GM10248 (cell line): ENCODE results near the gene KDM3B.

Source experiments
- CTCF ChIA-PET: fragments of 300-600 bp; sonication (Branson Sonifier 250); formaldehyde crosslinking; extraction: SDS; loops from one replicate; lab custom pipeline; 2021; ENCODE audit warnings: antibody characterized with exemption; lab: Yijun Ruan, JAX
- POLR2A ChIA-PET: fragments of 350-650 bp; sonication (Branson Sonifier 250); formaldehyde crosslinking; extraction: SDS; loops from one replicate; lab custom pipeline; 2020; ENCODE audit warnings: antibody characterized with exemption; lab: Yijun Ruan, JAX
- DNase-seq: peaks from one replicate; pipeline ENCODE4 v3.0.0; 2012; ENCODE audit errors: extremely low spot score
- TF ChIP-seq, protein P1 (sequence below): IDR thresholded peaks from 2 replicates; pipeline ENCODE4 v1.5.1; 2012; ENCODE audit warnings: mild to moderate bottlenecking, low read depth; ENCODE audit errors: extremely low read depth, missing control alignments, control extremely low read depth

KDM3B gene

DNA sequence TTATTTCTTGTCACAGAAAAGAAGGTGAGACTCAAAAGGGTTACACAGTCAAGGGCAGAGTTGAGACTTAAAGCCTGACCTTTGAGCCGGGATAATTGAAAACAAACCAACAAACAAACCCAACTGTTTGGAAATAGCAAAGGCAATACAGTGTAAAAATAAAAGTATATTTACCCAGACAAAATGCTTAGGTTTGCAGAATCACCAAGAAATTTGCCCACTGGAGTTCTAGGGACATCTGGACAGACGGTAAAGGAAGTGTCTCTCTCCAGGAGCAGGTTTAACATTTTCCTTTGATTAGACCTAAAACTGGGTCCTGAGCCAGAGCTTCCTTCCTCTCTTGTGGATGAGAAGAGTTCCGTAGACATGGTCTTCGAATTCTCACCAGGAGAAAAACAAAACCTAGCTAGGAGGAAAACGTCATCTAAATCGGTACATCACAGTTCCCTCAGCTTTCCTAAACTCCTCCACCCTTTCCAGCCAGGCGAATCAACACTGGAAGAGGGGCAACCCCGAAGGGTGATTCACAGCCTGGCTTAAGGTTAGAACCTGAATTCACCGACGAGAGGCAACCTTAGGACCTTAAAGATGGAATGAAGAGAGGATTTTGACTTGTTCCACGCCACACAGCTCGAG lies 21.6 kb upstream of the KDM3B start:
- ChIA-PET POLR2A (interaction anchor here (0.8 to 1.6 kb wide), 3 partner anchors 10 to 15 kb away, joined by 3 to 10 read pairs (median 3); no protein-coding TSS in a partner anchor), CTCF (interaction anchor here (18.9 kb wide), 1 partner anchor 21 kb away, joined by 403 read pairs; the partner anchor contains the start of gene KDM3B)
- no peak for DNase-seq
- TF ChIP-seq, protein P1, sequence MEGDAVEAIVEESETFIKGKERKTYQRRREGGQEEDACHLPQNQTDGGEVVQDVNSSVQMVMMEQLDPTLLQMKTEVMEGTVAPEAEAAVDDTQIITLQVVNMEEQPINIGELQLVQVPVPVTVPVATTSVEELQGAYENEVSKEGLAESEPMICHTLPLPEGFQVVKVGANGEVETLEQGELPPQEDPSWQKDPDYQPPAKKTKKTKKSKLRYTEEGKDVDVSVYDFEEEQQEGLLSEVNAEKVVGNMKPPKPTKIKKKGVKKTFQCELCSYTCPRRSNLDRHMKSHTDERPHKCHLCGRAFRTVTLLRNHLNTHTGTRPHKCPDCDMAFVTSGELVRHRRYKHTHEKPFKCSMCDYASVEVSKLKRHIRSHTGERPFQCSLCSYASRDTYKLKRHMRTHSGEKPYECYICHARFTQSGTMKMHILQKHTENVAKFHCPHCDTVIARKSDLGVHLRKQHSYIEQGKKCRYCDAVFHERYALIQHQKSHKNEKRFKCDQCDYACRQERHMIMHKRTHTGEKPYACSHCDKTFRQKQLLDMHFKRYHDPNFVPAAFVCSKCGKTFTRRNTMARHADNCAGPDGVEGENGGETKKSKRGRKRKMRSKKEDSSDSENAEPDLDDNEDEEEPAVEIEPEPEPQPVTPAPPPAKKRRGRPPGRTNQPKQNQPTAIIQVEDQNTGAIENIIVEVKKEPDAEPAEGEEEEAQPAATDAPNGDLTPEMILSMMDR, result no peak

DNA sequence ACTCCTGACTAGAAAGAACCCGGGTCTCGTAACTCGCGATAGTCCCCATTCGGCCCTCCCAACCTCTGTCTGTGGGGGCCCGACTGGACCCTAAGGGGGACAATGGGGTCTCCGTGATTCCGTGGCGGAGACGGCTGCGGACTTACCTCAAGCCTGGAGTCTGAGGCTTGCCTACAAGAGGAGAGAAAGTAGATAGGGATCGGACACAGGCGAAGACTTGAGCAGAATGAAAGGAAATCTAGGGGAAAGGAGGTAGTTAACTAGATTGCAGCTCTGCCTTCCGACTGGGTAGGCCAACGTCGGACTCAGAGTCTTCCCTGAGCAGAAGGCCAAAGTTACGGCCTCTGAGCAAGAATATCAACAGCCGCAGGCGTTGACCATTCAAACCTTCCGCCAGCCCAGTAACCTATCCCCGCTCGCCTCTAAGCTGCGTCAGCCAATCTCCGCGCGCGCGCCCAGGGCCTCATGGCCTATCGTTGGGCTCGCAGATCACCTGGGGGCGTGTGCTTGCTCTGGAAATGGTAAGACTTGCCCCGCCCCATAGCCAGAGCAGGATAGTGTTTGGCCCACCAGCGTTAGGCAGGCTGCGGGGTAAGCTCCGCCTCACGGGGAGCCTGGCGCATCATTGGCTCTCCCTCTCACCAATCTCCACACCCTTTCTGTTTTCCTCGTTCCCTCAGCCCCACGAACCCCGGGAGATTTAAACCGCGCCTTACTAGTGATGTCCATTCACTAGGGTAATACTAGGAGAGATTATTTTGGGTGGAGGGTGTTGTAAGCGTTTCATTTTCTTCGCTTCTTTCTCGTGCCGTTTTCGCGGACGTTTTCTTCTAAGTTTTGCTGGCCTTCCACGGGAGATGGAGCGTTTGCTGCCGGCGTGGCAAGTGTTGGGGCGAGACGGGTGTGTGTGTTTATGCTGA lies 20.8 kb upstream of the KDM3B start, which contains the start of gene CDC25C:
TSS of gene CDC25C (minus strand) at position 356 of the 920 bp plus-strand sequence. CDS start 624 bp downstream, outside the sequence.
- DNase-seq, result peak; percentile 98
- ChIA-PET CTCF (interaction anchor here (1.3 to 18.9 kb wide), 2 partner anchors 18 to 20 kb away, joined by 3 to 403 read pairs; partner anchors contain the start of gene KDM3B), POLR2A (interaction anchor here (0.8 to 1.6 kb wide), 6 partner anchors 9 to 134 kb away, joined by 3 to 10 read pairs (median 5); partner anchors contain the start of genes EGR1 and KDM3B)
- TF ChIP-seq, protein P1, result no peak

DNA sequence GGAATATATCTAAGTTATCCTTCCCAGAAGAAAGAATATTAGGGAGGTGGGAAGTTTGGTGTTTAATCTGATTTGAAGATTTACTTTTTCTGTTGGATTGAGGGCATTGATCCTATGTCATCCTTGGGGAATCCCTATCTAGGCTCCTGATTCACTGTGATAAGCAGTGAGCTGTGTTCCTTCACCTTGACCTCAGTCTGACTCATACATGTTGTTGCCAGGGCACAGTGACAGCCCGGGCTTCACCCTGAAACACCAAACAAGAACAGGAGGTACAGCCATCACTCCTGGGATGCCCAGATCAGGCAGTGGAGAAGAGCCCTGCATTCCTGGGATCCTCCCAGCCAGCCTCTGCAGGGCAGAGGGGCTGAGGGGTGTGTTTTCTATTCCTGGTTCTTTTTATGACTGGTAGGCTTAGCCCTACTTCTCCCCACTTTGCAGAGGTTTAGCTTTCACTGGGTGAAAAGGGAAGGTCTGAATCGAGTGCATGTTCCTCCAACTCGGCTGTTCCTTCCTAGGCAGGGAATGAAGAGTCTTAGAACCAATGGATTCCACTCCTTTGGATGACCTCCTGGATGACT lies 17.5 kb upstream of the KDM3B start:
- ChIA-PET POLR2A (no interaction called here), CTCF (interaction anchor here (18.9 kb wide), 1 partner anchor 17 kb away, joined by 403 read pairs; the partner anchor contains the start of gene KDM3B)
- DNase-seq, result no peak
- TF ChIP-seq, protein P1, result no peak

DNA sequence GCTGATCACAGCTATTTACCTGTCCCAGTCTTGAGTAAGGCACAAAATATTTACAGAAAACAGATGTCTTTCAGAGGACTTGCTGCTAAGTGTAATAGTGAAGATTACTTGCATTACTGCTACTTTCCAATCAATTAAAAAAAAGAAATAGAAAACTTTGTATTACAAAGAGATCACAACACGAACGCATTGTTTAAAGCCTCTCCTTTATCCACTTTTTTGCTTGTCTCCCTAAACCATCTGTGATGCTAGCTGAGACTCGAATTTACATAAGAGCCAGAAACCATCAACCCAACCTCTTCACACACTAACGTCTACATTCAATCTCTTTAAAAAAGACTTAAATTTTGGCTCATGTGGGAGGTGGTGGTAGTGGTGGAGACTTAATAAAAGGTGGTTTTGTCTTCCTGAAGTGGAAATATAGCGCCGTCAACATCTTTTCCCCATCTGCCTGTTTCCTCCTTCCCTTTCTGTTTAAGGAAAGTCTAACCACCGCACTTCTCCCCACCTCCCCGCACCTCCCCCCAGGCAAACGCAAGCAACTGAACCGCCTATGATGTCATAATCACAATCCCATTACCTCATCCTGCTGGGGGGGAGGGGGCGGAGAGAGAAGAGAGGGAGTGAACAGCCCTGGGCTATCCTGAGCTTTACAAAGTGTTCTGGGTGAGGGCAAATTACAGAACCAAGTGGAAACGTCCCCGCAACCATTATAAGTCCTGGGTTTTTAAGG lies 15.4 kb upstream of the KDM3B start:
- ChIA-PET POLR2A (interaction anchor here (1.1 to 6.5 kb wide), 2 partner anchors 14 to 238 kb away, joined by 5 to 166 read pairs; partner anchors contain the start of genes HSPA9 and KDM3B), CTCF (interaction anchor here (18.9 kb wide), 1 partner anchor 14 kb away, joined by 403 read pairs; the partner anchor contains the start of gene KDM3B)
- TF ChIP-seq, protein P1, result no peak
- no peak for DNase-seq

DNA sequence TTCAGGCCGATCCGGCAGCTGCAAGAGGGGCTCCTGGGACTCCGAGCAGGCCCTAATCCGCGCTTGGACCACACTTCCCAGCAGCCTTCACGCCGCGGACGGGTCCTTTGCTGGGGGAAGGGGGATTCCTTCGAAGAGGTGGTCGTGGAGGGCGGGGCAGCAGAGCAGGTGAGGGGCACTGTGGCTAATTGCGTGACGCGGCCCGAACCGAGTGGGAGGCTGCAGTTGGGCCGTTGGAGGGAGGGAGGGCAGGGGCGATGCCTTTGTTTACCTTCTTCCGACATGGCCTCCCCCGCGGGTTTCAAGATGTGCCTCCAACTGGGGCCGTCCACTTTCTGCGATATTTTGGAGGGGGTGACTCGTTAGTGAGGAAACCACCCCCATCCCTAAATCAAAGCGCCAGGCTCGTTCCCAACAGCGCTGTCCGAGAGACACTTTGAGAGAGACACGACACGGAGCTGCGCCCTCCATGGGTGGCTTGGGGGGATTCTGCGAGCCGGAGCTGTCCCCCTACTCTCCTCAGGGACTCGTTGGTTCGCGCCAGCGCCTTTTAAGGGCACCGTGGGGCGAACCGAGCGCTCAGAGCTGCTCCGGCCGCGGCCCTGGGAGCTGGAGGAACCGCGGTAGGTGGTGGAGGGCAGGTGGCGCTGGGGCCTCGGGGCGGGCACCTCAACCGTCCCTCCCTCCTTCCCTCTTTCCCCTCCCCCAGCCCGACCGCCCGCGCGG lies 14.6 kb upstream of the KDM3B start, which contains the start of gene FAM53C:
TSS of gene FAM53C (plus strand) at position 582 of the 726 bp plus-strand sequence. CDS start 3,070 bp downstream, outside the sequence.
- TF ChIP-seq, protein P1, result peak; percentile 0
- peak; percentile 91 for DNase-seq
- CTCF ChIA-PET, result interaction anchor here (18.9 kb wide), 1 partner anchor 14 kb away, joined by 403 read pairs; the partner anchor contains the start of gene KDM3B
- POLR2A ChIA-PET, result interaction anchor here (0.6 to 6.5 kb wide), 12 partner anchors 13 to 1290 kb away, joined by 3 to 166 read pairs (median 3); partner anchors contain the start of genes EGR1, HSPA9 and KDM3B
